Measurements from ENCODE around the gene FHIT.

Gene FHIT

DNA sequence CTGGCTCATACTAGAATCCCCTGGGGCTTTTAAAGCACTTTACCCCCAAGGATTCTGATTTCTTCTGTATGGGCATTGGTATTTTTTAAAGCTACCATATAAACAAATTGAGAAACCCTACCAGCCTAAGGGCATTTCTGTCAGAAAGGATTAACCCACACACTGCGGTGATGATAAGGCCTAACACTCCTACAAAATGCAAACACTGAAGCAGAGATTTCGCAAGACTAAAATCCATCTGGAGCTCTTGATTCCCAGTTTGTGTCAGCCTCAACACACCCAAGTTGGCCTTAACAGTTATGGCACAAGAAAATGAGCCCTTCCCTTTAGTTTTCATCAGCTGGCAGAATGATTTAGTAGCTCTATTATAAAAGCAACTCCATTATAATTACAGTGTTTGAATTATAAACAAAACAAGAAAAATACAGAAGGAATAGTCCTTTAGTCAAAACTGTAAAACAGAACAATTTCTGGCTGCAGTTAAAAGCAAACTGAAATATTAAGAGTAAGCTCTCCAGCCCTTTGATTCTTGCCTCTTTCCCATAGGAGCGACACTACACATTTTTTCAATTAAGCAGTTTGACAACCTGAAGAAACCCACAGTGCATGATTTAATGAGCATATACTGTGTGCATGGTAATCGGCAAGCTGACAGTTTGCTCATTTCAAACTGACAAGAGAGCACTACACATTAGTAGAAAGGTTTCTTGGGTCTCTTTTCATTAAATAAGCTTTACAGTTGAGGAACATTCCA, 441.2 kb downstream of the FHIT start:
- H3K4me1 ChIP-seq (ENCODE audit: control insufficient read depth in 1 of 2, insufficient read depth in 1 of 2, low read depth in 1 of 2, low read length in 1 of 2): no peaks in the 10 kb centered on the region
- H3K27me3 ChIP-seq: no peaks in the 10 kb centered on the region
- H3K4me3 ChIP-seq (ENCODE audit: low read depth in 1 of 2, low read length in 1 of 2): no peak overlapping the region
- H3K27ac ChIP-seq: no peak overlapping the region
- TF ChIP-seq, protein P1, sequence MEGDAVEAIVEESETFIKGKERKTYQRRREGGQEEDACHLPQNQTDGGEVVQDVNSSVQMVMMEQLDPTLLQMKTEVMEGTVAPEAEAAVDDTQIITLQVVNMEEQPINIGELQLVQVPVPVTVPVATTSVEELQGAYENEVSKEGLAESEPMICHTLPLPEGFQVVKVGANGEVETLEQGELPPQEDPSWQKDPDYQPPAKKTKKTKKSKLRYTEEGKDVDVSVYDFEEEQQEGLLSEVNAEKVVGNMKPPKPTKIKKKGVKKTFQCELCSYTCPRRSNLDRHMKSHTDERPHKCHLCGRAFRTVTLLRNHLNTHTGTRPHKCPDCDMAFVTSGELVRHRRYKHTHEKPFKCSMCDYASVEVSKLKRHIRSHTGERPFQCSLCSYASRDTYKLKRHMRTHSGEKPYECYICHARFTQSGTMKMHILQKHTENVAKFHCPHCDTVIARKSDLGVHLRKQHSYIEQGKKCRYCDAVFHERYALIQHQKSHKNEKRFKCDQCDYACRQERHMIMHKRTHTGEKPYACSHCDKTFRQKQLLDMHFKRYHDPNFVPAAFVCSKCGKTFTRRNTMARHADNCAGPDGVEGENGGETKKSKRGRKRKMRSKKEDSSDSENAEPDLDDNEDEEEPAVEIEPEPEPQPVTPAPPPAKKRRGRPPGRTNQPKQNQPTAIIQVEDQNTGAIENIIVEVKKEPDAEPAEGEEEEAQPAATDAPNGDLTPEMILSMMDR (IDR thresholded peaks at IDR 0.05): no peak
- no peaks in the 10 kb centered on the region for H3K36me3 ChIP-seq
- H3K9me3 ChIP-seq: no peaks in the 10 kb centered on the region

DNA sequence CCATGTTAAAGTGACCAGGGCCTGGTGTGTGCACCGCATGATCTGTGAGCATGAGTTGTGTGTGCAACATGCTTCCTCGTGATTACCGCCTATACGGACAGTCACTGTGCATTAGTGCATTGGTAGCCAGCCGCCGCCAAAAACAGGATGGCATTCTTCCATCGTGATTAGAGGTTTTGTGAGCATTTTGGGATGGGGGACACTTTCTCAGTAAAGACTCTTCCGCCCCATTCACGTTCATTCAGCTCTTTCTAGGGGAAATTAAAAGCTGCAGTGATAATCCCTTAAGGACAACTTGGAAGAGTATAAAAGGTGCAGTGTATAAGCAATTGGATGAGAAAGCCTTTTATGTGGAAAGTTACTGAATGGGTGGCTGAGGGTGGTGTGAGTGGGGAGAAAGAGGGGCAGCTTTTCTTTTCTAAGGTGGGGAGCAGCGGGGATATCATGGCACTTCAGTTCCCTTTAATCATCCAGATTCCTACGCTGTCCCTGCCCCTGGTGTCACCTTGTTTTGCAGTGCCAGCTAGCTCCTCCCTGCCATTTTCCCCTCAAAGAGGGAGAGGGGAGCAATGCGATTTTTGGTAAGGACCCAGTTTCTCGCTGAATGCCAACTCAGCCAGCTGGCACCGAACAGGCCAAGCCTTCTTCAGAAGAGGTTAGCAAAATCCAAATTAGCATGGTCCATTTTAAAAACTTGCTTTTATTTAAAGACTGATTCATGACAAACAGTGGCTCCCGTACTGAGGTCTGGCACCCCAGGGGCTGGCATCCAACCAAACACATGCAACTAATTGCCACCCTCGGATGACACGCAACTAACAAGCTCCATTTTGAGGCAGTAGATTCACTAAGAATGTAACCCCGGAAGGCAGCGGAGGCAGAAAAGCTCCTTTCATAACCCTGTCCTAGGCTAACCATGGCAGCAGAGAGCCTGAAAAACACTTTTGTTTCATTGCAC, 447.8 kb downstream of the FHIT start:
- TF ChIP-seq, protein P1 (IDR thresholded peaks at IDR 0.05): no peak
- no peaks in the 10 kb centered on the region for H3K36me3 ChIP-seq
- no peaks in the 10 kb centered on the region for H3K27me3 ChIP-seq
- H3K4me1 ChIP-seq (ENCODE audit: control insufficient read depth in 1 of 2, insufficient read depth in 1 of 2, low read depth in 1 of 2, low read length in 1 of 2): no peaks in the 10 kb centered on the region
- H3K27ac ChIP-seq: no peak overlapping the region
- no peaks in the 10 kb centered on the region for H3K9me3 ChIP-seq
- no peak overlapping the region for H3K4me3 ChIP-seq (ENCODE audit: low read depth in 1 of 2, low read length in 1 of 2)

DNA sequence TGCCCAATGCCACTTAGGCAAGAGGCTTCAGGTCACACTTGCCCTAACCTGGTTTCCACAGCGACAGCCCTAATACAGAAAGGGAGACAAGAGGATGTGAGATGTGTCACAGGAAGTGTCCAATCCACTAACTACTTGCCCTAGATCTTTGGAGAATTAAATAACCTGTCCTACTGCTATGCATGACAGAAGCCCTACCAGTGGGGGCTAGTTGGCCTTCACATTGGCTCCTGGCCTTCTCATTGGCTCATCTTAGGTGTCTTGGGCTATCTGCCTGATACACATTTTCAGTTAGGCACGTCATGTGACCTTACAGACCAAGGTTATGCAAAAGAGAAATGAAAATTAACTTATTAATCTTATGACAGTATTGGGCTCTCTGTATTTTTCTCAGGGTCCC, 449.9 kb downstream of the FHIT start:
- Histone ChIP-seq H3K27me3 (no peaks in the 10 kb centered on the region), H3K36me3 (no peaks in the 10 kb centered on the region), H3K9me3 (no peaks in the 10 kb centered on the region), H3K27ac (no peak overlapping the region), H3K4me3 (ENCODE audit: low read depth in 1 of 2, low read length in 1 of 2) (no peak overlapping the region), H3K4me1 (ENCODE audit: control insufficient read depth in 1 of 2, insufficient read depth in 1 of 2, low read depth in 1 of 2, low read length in 1 of 2) (peaks cover 0 to 13% of the 10 kb centered on the region in 2 experiments)
- TF ChIP-seq, protein P1 (IDR thresholded peaks at IDR 0.05): no peak

DNA sequence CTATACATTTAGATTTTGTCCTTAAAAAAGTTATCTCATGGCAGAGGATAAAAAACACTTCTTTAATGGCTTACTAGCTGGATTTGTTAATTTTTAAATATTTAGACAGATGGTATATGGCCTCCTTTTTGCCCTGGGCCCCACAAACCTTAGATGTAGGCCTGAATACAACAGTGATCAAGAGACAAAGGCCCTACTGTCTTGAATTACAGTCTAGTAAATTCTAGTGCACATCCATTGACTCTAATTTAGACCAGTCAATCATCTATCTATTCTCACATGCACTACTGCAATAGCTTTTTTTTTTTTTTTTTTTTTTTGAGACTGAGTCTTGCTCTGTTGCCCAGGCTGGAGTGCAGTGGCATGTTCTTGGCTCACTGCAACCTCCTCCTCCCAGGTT, 452.8 kb downstream of the FHIT start:
- H3K4me1 ChIP-seq (ENCODE audit: control insufficient read depth in 1 of 2, insufficient read depth in 1 of 2, low read depth in 1 of 2, low read length in 1 of 2): peaks cover 0 to 13% of the 10 kb centered on the region in 2 experiments
- H3K27me3 ChIP-seq: no peaks in the 10 kb centered on the region
- TF ChIP-seq, protein P1 (IDR thresholded peaks at IDR 0.05): no peak
- no peak overlapping the region for H3K27ac ChIP-seq
- H3K36me3 ChIP-seq: no peaks in the 10 kb centered on the region
- H3K4me3 ChIP-seq (ENCODE audit: low read depth in 1 of 2, low read length in 1 of 2): no peak overlapping the region
- no peaks in the 10 kb centered on the region for H3K9me3 ChIP-seq

DNA sequence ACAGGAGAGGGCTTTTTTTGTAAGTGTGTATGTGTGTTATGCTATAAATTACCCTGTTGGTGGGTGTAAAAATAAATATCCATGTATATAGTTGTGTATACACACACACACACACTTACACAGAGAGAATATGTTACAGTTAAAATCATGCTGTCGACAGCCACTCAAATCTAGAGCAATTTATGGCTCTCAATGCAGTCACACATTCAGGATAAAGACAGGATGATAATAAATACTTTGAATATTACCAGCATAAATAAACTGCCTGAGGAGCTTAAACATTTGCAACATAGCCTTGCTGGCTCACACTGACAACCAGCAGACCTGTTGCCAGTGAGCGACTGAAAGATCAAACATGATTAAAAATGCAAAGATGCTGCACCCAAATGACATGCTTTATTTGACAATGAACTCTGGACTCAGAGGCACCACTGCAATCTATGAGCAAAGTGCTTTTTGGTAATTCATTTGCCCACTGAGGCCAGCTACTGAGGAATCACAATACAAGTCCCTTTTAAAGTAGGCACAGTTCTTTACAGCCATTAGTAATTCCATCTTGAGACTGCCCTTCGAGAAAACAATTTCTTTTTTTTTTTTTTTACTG, 458.9 kb downstream of the FHIT start:
- Histone ChIP-seq H3K27ac (no peak overlapping the region), H3K4me1 (ENCODE audit: control insufficient read depth in 1 of 2, insufficient read depth in 1 of 2, low read depth in 1 of 2, low read length in 1 of 2) (peaks cover 0 to 8% of the 10 kb centered on the region in 2 experiments), H3K36me3 (no peaks in the 10 kb centered on the region), H3K9me3 (no peaks in the 10 kb centered on the region), H3K4me3 (ENCODE audit: low read depth in 1 of 2, low read length in 1 of 2) (no peak overlapping the region), H3K27me3 (no peaks in the 10 kb centered on the region)
- TF ChIP-seq, protein P1 (IDR thresholded peaks at IDR 0.05): no peak

Measured in neutrophil (primary cell).